K562 (cell line): ENCODE measurements around the gene ZNF366. TPM values are rescaled to one million over a fixed set of nuclear protein-coding genes. Genes with fewer than 3 reads are reported as not detected.

Source experiments
- ATF1 ChIP-seq, 2 experiments: fragments of 450-650 bp in 1 of 2; IDR thresholded peaks; 2 replicates each; pipeline ENCODE4 v1.6.1; 2016; ENCODE audit warnings: missing compliant biosample characterization in 1 of 2, missing genetic modification characterization in 1 of 2
- BRD9 ChIP-seq: fragments of 450-650 bp; IDR thresholded peaks from 2 replicates; pipeline ENCODE4 v1.6.1; 2018; ENCODE audit warnings: low read depth; ENCODE audit not compliant: partially characterized antibody
- CAMTA2 ChIP-seq: fragments of 250-450 bp; sonication (Bioruptor Pico); conservative IDR thresholded peaks from 2 replicates; pipeline ENCODE4 v1.5.1; 2022
- ERF ChIP-seq: fragments of 450-650 bp; formaldehyde crosslinking; IDR thresholded peaks from 2 replicates; pipeline ENCODE4 v1.4.0; 2020; ENCODE audit warnings: mild to moderate bottlenecking, mixed read lengths
- NFE2 ChIP-seq: IDR thresholded peaks from 2 replicates; pipeline ENCODE4 v1.6.1; 2014; ENCODE audit warnings: antibody characterized with exemption, low read depth
- POLR2A ChIP-seq: fragments of 450-650 bp; conservative IDR thresholded peaks from 2 replicates; pipeline ENCODE4 v1.6.1; 2016
- RHOXF2B ChIP-seq: fragments of 250-450 bp; sonication (Bioruptor Pico); conservative IDR thresholded peaks from 2 replicates; pipeline ENCODE4 v1.5.1; 2021
- STAT5A ChIP-seq: IDR thresholded peaks from 2 replicates; pipeline ENCODE4 v1.6.1; 2012; ENCODE audit warnings: low read length, inconsistent platforms, borderline replicate concordance
- XRCC5 ChIP-seq: fragments of 200-400 bp; formaldehyde crosslinking; IDR thresholded peaks from 2 replicates; pipeline ENCODE4 v1.6.1; 2017; ENCODE audit warnings: low read depth, mild to moderate bottlenecking, low read length
- ZBTB8A ChIP-seq: fragments of 450-650 bp; IDR thresholded peaks from 2 replicates; pipeline ENCODE4 v1.6.1; 2018; ENCODE audit warnings: mild to moderate bottlenecking, moderate library complexity; ENCODE audit not compliant: partially characterized antibody
- ZNF224 ChIP-seq: sonication (generic); formaldehyde crosslinking; IDR thresholded peaks from 2 replicates; pipeline ENCODE4 v1.8.0; 2022; ENCODE audit warnings: mild to moderate bottlenecking, missing genetic modification reagents
- polyA plus RNA-seq, 8 experiments: library from polyadenylated mRNA; depleted of rRNA in 4 of 8; stranded (reverse) in 5 of 8; unstranded in 3 of 8; fragments of >200 nt; fragmentation: Nextera tagmentation in 2 of 8; fragmentation: Illumina TruSeq in 1 of 8; extraction: Ambion mirVana in 2 of 8; extraction: Trizol in 1 of 8; gene quantifications; 2 replicates each; pipeline versions ENCODE4 v1.2.1 to v1.2.3, GENCODE V29; 2011 to 2014; ENCODE audit warnings: inconsistent platforms in 1 of 8, missing spikeins in 1 of 8
- total RNA-seq, 7 experiments: library from RNA; depleted of rRNA in 6 of 7; stranded (reverse); fragments of >200 nt in 6 of 7; fragmentation: Illumina TruSeq in 2 of 7; extraction: Trizol in 2 of 7; gene quantifications; 2 replicates each; pipeline versions ENCODE4 v1.2.1 to v1.2.3, GENCODE V29; 2011 to 2021; ENCODE audit warnings: low replicate concordance in 1 of 7
- TF ChIP-seq, protein P1 (sequence below): fragments of 450-650 bp; IDR thresholded peaks from 2 replicates; pipeline ENCODE4 v1.6.1; 2016; ENCODE audit warnings: mild to moderate bottlenecking, moderate library complexity
- TF ChIP-seq, protein P2 (sequence below): fragments of 450-650 bp; formaldehyde crosslinking; IDR thresholded peaks from 2 replicates; pipeline ENCODE4 v1.4.0; 2020; ENCODE audit warnings: mild to moderate bottlenecking, moderate library complexity
- TF ChIP-seq, protein P3 (sequence below): fragments of 450-650 bp; IDR thresholded peaks from 2 replicates; pipeline ENCODE4 v1.6.1; 2016; ENCODE audit warnings: missing biosample characterization, missing genetic modification characterization
- TF ChIP-seq, protein P4 (sequence below): fragments of 450-650 bp; IDR thresholded peaks from 2 replicates; pipeline ENCODE4 v1.6.1; 2017; ENCODE audit warnings: antibody characterized with exemption

Gene ZNF366
- total and polyA plus RNA-seq, 9 of the 15 experiments (the other 6 are each of a cell fraction or from before 2014, with no cell fraction given) = not detected

DNA sequence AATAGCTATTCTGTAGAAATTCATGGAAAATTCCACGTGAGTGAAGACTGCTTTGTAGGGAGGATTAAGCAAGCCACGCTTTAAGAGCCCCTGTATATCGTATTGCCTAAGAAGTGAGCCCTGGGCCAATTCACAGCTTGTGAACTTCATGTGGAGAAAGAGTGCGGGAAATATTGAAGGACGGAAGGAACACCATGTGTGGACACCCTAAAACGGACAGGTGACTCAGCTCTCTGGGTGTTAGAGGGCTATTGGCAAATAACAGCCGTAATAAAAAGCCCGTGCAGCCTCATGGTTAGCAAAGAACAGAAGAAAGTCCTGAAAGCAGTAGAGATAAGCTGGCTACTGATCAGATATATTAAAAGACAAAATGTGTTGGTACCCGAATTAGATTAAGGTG is 26.4 kb downstream of the ZNF366 start (continued):
- TF ChIP-seq, protein P1, sequence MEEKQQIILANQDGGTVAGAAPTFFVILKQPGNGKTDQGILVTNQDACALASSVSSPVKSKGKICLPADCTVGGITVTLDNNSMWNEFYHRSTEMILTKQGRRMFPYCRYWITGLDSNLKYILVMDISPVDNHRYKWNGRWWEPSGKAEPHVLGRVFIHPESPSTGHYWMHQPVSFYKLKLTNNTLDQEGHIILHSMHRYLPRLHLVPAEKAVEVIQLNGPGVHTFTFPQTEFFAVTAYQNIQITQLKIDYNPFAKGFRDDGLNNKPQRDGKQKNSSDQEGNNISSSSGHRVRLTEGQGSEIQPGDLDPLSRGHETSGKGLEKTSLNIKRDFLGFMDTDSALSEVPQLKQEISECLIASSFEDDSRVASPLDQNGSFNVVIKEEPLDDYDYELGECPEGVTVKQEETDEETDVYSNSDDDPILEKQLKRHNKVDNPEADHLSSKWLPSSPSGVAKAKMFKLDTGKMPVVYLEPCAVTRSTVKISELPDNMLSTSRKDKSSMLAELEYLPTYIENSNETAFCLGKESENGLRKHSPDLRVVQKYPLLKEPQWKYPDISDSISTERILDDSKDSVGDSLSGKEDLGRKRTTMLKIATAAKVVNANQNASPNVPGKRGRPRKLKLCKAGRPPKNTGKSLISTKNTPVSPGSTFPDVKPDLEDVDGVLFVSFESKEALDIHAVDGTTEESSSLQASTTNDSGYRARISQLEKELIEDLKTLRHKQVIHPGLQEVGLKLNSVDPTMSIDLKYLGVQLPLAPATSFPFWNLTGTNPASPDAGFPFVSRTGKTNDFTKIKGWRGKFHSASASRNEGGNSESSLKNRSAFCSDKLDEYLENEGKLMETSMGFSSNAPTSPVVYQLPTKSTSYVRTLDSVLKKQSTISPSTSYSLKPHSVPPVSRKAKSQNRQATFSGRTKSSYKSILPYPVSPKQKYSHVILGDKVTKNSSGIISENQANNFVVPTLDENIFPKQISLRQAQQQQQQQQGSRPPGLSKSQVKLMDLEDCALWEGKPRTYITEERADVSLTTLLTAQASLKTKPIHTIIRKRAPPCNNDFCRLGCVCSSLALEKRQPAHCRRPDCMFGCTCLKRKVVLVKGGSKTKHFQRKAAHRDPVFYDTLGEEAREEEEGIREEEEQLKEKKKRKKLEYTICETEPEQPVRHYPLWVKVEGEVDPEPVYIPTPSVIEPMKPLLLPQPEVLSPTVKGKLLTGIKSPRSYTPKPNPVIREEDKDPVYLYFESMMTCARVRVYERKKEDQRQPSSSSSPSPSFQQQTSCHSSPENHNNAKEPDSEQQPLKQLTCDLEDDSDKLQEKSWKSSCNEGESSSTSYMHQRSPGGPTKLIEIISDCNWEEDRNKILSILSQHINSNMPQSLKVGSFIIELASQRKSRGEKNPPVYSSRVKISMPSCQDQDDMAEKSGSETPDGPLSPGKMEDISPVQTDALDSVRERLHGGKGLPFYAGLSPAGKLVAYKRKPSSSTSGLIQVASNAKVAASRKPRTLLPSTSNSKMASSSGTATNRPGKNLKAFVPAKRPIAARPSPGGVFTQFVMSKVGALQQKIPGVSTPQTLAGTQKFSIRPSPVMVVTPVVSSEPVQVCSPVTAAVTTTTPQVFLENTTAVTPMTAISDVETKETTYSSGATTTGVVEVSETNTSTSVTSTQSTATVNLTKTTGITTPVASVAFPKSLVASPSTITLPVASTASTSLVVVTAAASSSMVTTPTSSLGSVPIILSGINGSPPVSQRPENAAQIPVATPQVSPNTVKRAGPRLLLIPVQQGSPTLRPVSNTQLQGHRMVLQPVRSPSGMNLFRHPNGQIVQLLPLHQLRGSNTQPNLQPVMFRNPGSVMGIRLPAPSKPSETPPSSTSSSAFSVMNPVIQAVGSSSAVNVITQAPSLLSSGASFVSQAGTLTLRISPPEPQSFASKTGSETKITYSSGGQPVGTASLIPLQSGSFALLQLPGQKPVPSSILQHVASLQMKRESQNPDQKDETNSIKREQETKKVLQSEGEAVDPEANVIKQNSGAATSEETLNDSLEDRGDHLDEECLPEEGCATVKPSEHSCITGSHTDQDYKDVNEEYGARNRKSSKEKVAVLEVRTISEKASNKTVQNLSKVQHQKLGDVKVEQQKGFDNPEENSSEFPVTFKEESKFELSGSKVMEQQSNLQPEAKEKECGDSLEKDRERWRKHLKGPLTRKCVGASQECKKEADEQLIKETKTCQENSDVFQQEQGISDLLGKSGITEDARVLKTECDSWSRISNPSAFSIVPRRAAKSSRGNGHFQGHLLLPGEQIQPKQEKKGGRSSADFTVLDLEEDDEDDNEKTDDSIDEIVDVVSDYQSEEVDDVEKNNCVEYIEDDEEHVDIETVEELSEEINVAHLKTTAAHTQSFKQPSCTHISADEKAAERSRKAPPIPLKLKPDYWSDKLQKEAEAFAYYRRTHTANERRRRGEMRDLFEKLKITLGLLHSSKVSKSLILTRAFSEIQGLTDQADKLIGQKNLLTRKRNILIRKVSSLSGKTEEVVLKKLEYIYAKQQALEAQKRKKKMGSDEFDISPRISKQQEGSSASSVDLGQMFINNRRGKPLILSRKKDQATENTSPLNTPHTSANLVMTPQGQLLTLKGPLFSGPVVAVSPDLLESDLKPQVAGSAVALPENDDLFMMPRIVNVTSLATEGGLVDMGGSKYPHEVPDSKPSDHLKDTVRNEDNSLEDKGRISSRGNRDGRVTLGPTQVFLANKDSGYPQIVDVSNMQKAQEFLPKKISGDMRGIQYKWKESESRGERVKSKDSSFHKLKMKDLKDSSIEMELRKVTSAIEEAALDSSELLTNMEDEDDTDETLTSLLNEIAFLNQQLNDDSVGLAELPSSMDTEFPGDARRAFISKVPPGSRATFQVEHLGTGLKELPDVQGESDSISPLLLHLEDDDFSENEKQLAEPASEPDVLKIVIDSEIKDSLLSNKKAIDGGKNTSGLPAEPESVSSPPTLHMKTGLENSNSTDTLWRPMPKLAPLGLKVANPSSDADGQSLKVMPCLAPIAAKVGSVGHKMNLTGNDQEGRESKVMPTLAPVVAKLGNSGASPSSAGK = peak; percentile 76
- TF ChIP-seq ERF (CRISPR knock-in tag) = no peak
- no peak for TF ChIP-seq ZBTB8A
- TF ChIP-seq NFE2 = peak; percentile 46
- TF ChIP-seq, protein P2, sequence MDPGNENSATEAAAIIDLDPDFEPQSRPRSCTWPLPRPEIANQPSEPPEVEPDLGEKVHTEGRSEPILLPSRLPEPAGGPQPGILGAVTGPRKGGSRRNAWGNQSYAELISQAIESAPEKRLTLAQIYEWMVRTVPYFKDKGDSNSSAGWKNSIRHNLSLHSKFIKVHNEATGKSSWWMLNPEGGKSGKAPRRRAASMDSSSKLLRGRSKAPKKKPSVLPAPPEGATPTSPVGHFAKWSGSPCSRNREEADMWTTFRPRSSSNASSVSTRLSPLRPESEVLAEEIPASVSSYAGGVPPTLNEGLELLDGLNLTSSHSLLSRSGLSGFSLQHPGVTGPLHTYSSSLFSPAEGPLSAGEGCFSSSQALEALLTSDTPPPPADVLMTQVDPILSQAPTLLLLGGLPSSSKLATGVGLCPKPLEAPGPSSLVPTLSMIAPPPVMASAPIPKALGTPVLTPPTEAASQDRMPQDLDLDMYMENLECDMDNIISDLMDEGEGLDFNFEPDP = no peak
- no peak for TF ChIP-seq POLR2A
- no peak for TF ChIP-seq STAT5A
- no peak for TF ChIP-seq CAMTA2 (CRISPR knock-in tag)
- no peak for TF ChIP-seq ATF1 (CRISPR knock-in tag; IDR thresholded peaks at IDR 0.05)
- no peak for TF ChIP-seq ATF1 (tag; IDR thresholded peaks at IDR 0.05)
- no peak for TF ChIP-seq RHOXF2B (CRISPR knock-in tag)
- TF ChIP-seq BRD9 = no peak
- TF ChIP-seq, protein P3, sequence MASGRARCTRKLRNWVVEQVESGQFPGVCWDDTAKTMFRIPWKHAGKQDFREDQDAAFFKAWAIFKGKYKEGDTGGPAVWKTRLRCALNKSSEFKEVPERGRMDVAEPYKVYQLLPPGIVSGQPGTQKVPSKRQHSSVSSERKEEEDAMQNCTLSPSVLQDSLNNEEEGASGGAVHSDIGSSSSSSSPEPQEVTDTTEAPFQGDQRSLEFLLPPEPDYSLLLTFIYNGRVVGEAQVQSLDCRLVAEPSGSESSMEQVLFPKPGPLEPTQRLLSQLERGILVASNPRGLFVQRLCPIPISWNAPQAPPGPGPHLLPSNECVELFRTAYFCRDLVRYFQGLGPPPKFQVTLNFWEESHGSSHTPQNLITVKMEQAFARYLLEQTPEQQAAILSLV = no peak
- TF ChIP-seq, protein P4, sequence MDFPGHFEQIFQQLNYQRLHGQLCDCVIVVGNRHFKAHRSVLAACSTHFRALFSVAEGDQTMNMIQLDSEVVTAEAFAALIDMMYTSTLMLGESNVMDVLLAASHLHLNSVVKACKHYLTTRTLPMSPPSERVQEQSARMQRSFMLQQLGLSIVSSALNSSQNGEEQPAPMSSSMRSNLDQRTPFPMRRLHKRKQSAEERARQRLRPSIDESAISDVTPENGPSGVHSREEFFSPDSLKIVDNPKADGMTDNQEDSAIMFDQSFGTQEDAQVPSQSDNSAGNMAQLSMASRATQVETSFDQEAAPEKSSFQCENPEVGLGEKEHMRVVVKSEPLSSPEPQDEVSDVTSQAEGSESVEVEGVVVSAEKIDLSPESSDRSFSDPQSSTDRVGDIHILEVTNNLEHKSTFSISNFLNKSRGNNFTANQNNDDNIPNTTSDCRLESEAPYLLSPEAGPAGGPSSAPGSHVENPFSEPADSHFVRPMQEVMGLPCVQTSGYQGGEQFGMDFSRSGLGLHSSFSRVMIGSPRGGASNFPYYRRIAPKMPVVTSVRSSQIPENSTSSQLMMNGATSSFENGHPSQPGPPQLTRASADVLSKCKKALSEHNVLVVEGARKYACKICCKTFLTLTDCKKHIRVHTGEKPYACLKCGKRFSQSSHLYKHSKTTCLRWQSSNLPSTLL = no peak
- TF ChIP-seq ZNF224 (CRISPR knock-in tag) = no peak
- no peak for TF ChIP-seq XRCC5
